ENCODE measurements around the gene RNF5.

RNF5 gene

GRCh38 chr6:32226434-32226833 is 48.2 kb downstream of the RNF5 start:
- H3K79me2 ChIP-seq (ENCODE audit: insufficient read depth, low read length): no peaks in the 10 kb centered on the region
- H3K4me3 ChIP-seq (ENCODE audit: low read depth, low read length, poor library complexity, severe bottlenecking): no peak overlapping the region
- H2AFZ ChIP-seq (ENCODE audit: low read length): no peak overlapping the region
- no peaks in the 10 kb centered on the region for H3K9me2 ChIP-seq (ENCODE audit: low read depth, low read length)
- no peaks in the 10 kb centered on the region for H3K36me3 ChIP-seq (ENCODE audit: insufficient read depth, low read length)
- H3K9ac ChIP-seq (ENCODE audit: low read length): no peak overlapping the region
- H3K4me2 ChIP-seq (ENCODE audit: low read length): no peak overlapping the region
- no peak for TF ChIP-seq CTCF (IDR thresholded peaks at IDR 0.05; ENCODE audit: low read length)
- TF ChIP-seq EZH2 (IDR thresholded peaks at IDR 0.05; ENCODE audit: borderline replicate concordance, low read length): no peak
- no peaks in the 10 kb centered on the region for H3F3A ChIP-seq (ENCODE audit: insufficient read depth, low read length)
- no peaks in the 10 kb centered on the region for H3K9me3 ChIP-seq (ENCODE audit: low read length)
- no peak overlapping the region for H3K27ac ChIP-seq (ENCODE audit: low read depth, low read length, poor library complexity, severe bottlenecking)
- H3K4me1 ChIP-seq (ENCODE audit: insufficient read depth, low read length, severe bottlenecking): no peaks in the 10 kb centered on the region
- H4K20me1 ChIP-seq (ENCODE audit: insufficient read depth, low read length): no peaks in the 10 kb centered on the region
- H3K27me3 ChIP-seq (ENCODE audit: insufficient read depth, low read length): no peaks in the 10 kb centered on the region; the same call in 1 of the 2 replicates
